Gastrocnemius medialis (tissue), 4 donors: Measurements from ENCODE around the gene RNF213. TPM values are rescaled to one million over a fixed set of nuclear protein-coding genes. Genes with fewer than 3 reads are reported as not detected.

ENCODE experiments used
- ATAC-seq, 2 donors: fragments of 150-250 bp; one replicate each; pipeline ENCODE4 v1.9.1; 2016
- DNase-seq, 2 donors: peaks; one replicate each; pipeline ENCODE4 v3.0.0-alpha.2; 2019
- H3K27ac ChIP-seq, 4 donors: fragments of 200-600 bp; sonication (generic); 1 replicate in 1 of 4; 2 replicates in 3 of 4; pipeline ENCODE4 v1.5.1; 2016 to 2018; ENCODE audit warnings: mild to moderate bottlenecking in 2 of 4, moderate library complexity in 1 of 4
- H3K27me3 ChIP-seq, 3 donors: fragments of 200-600 bp; sonication (generic) in 2 of 3; 1 replicate in 1 of 3; 2 replicates in 2 of 3; pipeline versions ENCODE4 v1.5.1 to v1.6.0; 2016 to 2019; ENCODE audit warnings: mild to moderate bottlenecking in 1 of 3, moderate library complexity in 1 of 3
- H3K36me3 ChIP-seq, 2 donors: fragments of 200-600 bp; sonication (generic) in 1 of 2; one replicate each; pipeline ENCODE4 v1.5.1; 2017 to 2018
- H3K4me1 ChIP-seq, 2 donors: fragments of 200-600 bp; sonication (generic) in 1 of 2; one replicate each; pipeline ENCODE4 v1.5.1; 2016 to 2017; ENCODE audit warnings: mild to moderate bottlenecking in 2 of 2
- H3K4me3 ChIP-seq, 4 donors: fragments of 200-600 bp; sonication (generic) in 3 of 4; 1 replicate in 1 of 4; 2 replicates in 3 of 4; pipeline ENCODE4 v1.5.1; 2016 to 2019; ENCODE audit warnings: mild to moderate bottlenecking in 2 of 4
- H3K9me3 ChIP-seq, 3 donors: fragments of 200-600 bp; sonication (generic) in 2 of 3; 1 replicate in 1 of 3; 2 replicates in 2 of 3; pipeline ENCODE4 v1.5.1; 2016 to 2019
- CTCF ChIP-seq, 5 experiments: fragments of 450-650 bp in 3 of 5; fragments of 200-600 bp in 2 of 5; sonication (generic) in 2 of 5; IDR thresholded peaks in 4 of 5; conservative IDR thresholded peaks in 1 of 5; 1 replicate in 4 of 5; 2 replicates in 1 of 5; pipeline ENCODE4 v1.5.1; 2016 to 2019; ENCODE audit warnings: antibody characterized with exemption in 5 of 5, mild to moderate bottlenecking in 3 of 5, moderate library complexity in 3 of 5
- POLR2A ChIP-seq, 2 donors: fragments of 450-650 bp; IDR thresholded peaks; one replicate each; pipeline ENCODE4 v1.6.1; 2017; ENCODE audit warnings: antibody characterized with exemption in 2 of 2, mild to moderate bottlenecking in 2 of 2, moderate library complexity in 2 of 2
- in situ Hi-C, 4 donors: fragments of 200-750 bp; cut with MboI; loops; one replicate each; pipeline versions ENCODE4 v1.15.0 to v1.8.0; 2017; ENCODE audit warnings: low sequenced_read_pairs in 4 of 4
- intact Hi-C: fragments of 100-400 bp; cut with DNase I; formaldehyde crosslinking; loops from one replicate; pipeline ENCODE4 v1.15.1; 2023; ENCODE audit warnings: low total_unique reads
- total RNA-seq, 4 donors: library from RNA; depleted of rRNA; stranded (reverse); fragments of >200 nt; gene quantifications; one replicate each; pipeline versions ENCODE4 v1.1.0 to v1.2.3, GENCODE V29; 2016

RNF213 gene
- total RNA-seq, 4 donors from 2014 or later, result 24.1 to 51.8 (median 28.6) TPM

DNA sequence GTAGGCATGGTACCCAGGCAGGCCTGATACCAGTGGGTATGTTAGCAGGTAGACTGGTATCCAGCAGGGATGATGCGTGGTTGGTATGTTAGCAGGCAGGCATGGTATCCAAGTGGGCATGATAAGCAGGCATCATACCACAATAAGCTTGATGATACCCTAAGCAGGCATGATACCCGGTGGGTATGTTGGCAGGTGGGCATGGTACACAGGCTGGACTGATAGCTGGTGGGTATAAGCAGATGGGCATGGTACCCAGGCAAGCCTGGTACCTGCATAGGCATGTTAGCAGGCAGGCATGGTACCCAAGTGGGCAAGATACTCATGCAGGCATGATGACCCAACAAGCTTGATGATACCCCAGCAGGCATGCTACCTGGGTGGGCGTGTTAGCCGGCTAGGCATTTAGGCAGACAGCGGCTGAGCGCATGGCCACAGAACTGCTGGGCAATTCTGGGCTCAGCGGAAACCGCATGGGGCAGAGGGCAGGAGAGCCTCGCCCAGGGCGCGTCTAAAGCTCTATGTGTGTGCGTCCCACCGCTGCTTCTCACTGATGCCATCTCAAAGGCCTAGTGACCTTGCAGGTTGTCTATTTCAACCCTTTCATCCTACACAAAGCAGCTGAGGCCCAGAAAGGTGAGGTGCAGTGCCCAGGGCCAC is 42.8 kb upstream of the RNF213 start:
- intact Hi-C loops (loop anchor here (2.0 kb wide), 2 partner anchors 45 to 71 kb away; partner anchors contain the start of gene EIF4A3), in situ Hi-C loops (no loop called here)
- ATAC-seq, result no peak
- no peaks in the 10 kb centered on the region for H3K27me3 ChIP-seq
- H3K9me3 ChIP-seq, result no peaks in the 10 kb centered on the region
- no peak for TF ChIP-seq CTCF (IDR thresholded peaks at IDR 0.05 in 4 of 5, conservative IDR thresholded peaks at IDR 0.05 in 1 of 5)
- TF ChIP-seq POLR2A (IDR thresholded peaks at IDR 0.05), result no peak
- no peak for DNase-seq
- H3K4me3 ChIP-seq, result no peak overlapping the region
- peaks cover 10% of the 10 kb centered on the region in 2 donors for H3K4me1 ChIP-seq
- no peak overlapping the region for H3K27ac ChIP-seq
- H3K36me3 ChIP-seq, result peaks cover 0 to 20% of the 10 kb centered on the region in 2 donors

- in situ Hi-C loops (no loop called here), intact Hi-C loops (loop anchor here (2.0 kb wide), 2 partner anchors 44 to 72 kb away; partner anchors contain the start of gene EIF4A3)
- H3K36me3 ChIP-seq, result peaks cover 0 to 20% of the 10 kb centered on the region in 2 donors
- no peaks in the 10 kb centered on the region for H3K27me3 ChIP-seq
- H3K27ac ChIP-seq, result no peak overlapping the region
- DNase-seq, result no peak
- no peak overlapping the region for H3K4me3 ChIP-seq
- no peak for ATAC-seq
- TF ChIP-seq POLR2A (IDR thresholded peaks at IDR 0.05) (no peak), CTCF (IDR thresholded peaks at IDR 0.05 in 4 of 5, conservative IDR thresholded peaks at IDR 0.05 in 1 of 5) (no peak)
- peaks cover 10 to 11% of the 10 kb centered on the region in 2 donors for H3K4me1 ChIP-seq
- no peaks in the 10 kb centered on the region for H3K9me3 ChIP-seq
Measured at GRCh38 chr17:80218391-80218790, 42.3 kb upstream of the RNF213 start.

GRCh38 chr17:80219013-80219762 is 41.5 kb upstream of the RNF213 start:
- Histone ChIP-seq H3K4me3 (peak overlapping the region; percentile 69 to 90 (median 78)), H3K9me3 (no peaks in the 10 kb centered on the region), H3K27ac (peak overlapping the region; percentile 82 to 85 (median 84)), H3K27me3 (no peaks in the 10 kb centered on the region), H3K36me3 (peaks cover 0 to 20% of the 10 kb centered on the region in 2 donors), H3K4me1 (peaks cover 17 to 18% of the 10 kb centered on the region in 2 donors)
- peak; percentile 61 for DNase-seq
- intact Hi-C loops, result loop anchor here (2.0 kb wide), 2 partner anchors 44 to 72 kb away; partner anchors contain the start of gene EIF4A3
- in situ Hi-C loops, result no loop called here
- TF ChIP-seq POLR2A (IDR thresholded peaks at IDR 0.05), result no peak
- TF ChIP-seq CTCF (IDR thresholded peaks at IDR 0.05 in 4 of 5, conservative IDR thresholded peaks at IDR 0.05 in 1 of 5), result no peak
- ATAC-seq, result peak; percentile 54 to 63

DNA sequence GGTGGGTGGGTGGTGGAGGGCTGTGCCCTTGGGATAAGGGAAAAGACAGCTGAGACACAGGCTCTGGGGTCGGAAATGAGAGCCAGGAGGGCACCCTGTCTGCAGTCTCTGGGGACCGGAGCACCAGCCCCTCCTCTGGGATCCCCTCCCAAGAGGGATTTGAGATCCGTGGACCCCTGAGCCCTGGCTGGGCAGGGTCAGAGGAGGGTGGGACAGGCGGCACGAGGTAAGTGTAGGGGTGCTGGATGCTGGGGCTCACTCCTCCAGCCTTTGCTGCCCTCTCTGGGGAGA is 40.9 kb upstream of the RNF213 start:
- Histone ChIP-seq H3K27ac (peak overlapping the region; percentile 82 to 85 (median 84)), H3K36me3 (peaks cover 0 to 20% of the 10 kb centered on the region in 2 donors), H3K4me3 (peak overlapping the region; percentile 69 to 90 (median 78)), H3K27me3 (no peaks in the 10 kb centered on the region), H3K9me3 (no peaks in the 10 kb centered on the region), H3K4me1 (peaks cover 17 to 22% of the 10 kb centered on the region in 2 donors)
- no peak for DNase-seq
- ATAC-seq, result peak in 1 of 2 donors; percentile 27
- TF ChIP-seq CTCF (IDR thresholded peaks at IDR 0.05 in 4 of 5, conservative IDR thresholded peaks at IDR 0.05 in 1 of 5), result no peak
- no peak for TF ChIP-seq POLR2A (IDR thresholded peaks at IDR 0.05)
- in situ Hi-C loops, result no loop called here
- intact Hi-C loops, result loop anchor here (2.0 kb wide), 2 partner anchors 43 to 73 kb away; partner anchors contain the start of gene EIF4A3
